Measurements from ENCODE around the gene DACH1. TPM values are rescaled to one million over a fixed set of nuclear protein-coding genes. Genes with fewer than 3 reads are reported as not detected.
"Not testable (repeated sequence)": the region's sequence is repeated elsewhere in the genome, so short reads cannot be mapped to it uniquely, and the experiment has no call there.

The DACH1 gene
- total RNA-seq, 1 donor from 2014 or later, result 2.9 TPM

GRCh38 chr13:71842003-71842402 is 25.0 kb downstream of the DACH1 start:
- ATAC-seq (ENCODE audit: poor library complexity) (no peak), DNase-seq (no peak)
- intact Hi-C loops (cut with DNase I), result no loop called here

GRCh38 chr13:71838842-71839241 is 28.2 kb downstream of the DACH1 start:
- intact Hi-C loops (cut with DNase I), result no loop called here
- ATAC-seq (ENCODE audit: poor library complexity), result no peak
- no peak for DNase-seq

GRCh38 chr13:71837582-71837981 is 29.4 kb downstream of the DACH1 start:
- DNase-seq; intact Hi-C loops (cut with DNase I); ATAC-seq (ENCODE audit: poor library complexity): not testable (repeated sequence)

- intact Hi-C loops (cut with DNase I), result no loop called here
- ATAC-seq (ENCODE audit: poor library complexity) (no peak), DNase-seq (no peak)
These were observed 35.3 kb downstream of the DACH1 start for GRCh38 chr13:71831716-71832115.

GRCh38 chr13:71830736-71831135 is 36.3 kb downstream of the DACH1 start:
- DNase-seq, result no peak
- intact Hi-C loops (cut with DNase I), result no loop called here
- no peak for ATAC-seq (ENCODE audit: poor library complexity)

- intact Hi-C loops (cut with DNase I), result no loop called here
- DNase-seq, result no peak
These were observed 36.7 kb downstream of the DACH1 start for GRCh38 chr13:71830323-71830722.

GRCh38 chr13:71829547-71829946 is 37.5 kb downstream of the DACH1 start:
- intact Hi-C loops (cut with DNase I), result no loop called here
- DNase-seq, result no peak
- no peak for ATAC-seq (ENCODE audit: poor library complexity)

More at GRCh38 chr13:71830323-71830722, 36.7 kb downstream of the DACH1 start:
- no peak for ATAC-seq (ENCODE audit: poor library complexity)

GRCh38 chr13:71828564-71828963 is 38.4 kb downstream of the DACH1 start:
- no peak for ATAC-seq (ENCODE audit: poor library complexity)

GRCh38 chr13:71828117-71828516 is 38.9 kb downstream of the DACH1 start:
- ATAC-seq (ENCODE audit: poor library complexity) (no peak), DNase-seq (no peak)
- intact Hi-C loops (cut with DNase I), result no loop called here

More at GRCh38 chr13:71828564-71828963, 38.4 kb downstream of the DACH1 start:
- intact Hi-C loops (cut with DNase I), result no loop called here
- no peak for DNase-seq

GRCh38 chr13:71827241-71827640 is 39.8 kb downstream of the DACH1 start:
- no peak for ATAC-seq (ENCODE audit: poor library complexity)
- intact Hi-C loops (cut with DNase I), result no loop called here
- no peak for DNase-seq

- intact Hi-C loops (cut with DNase I), result no loop called here
- DNase-seq, result no peak
- ATAC-seq (ENCODE audit: poor library complexity), result no peak
These were observed 46.3 kb downstream of the DACH1 start for GRCh38 chr13:71820699-71821098.

- no peak for ATAC-seq (ENCODE audit: poor library complexity)
These were observed 49.7 kb downstream of the DACH1 start for GRCh38 chr13:71817335-71817734.

GRCh38 chr13:71814806-71815360 is 52.1 kb downstream of the DACH1 start:
- ATAC-seq (ENCODE audit: poor library complexity) (no peak), DNase-seq (no peak)
- intact Hi-C loops (cut with DNase I), result no loop called here

More at GRCh38 chr13:71817335-71817734, 49.7 kb downstream of the DACH1 start:
- no peak for DNase-seq
- intact Hi-C loops (cut with DNase I), result no loop called here

- DNase-seq, result no peak
- ATAC-seq (ENCODE audit: poor library complexity), result no peak
- intact Hi-C loops (cut with DNase I), result no loop called here
These were observed 53.8 kb downstream of the DACH1 start for GRCh38 chr13:71813187-71813586.

- ATAC-seq (ENCODE audit: poor library complexity), result no peak
- intact Hi-C loops (cut with DNase I), result no loop called here
- DNase-seq, result no peak
These were observed 55.7 kb downstream of the DACH1 start for GRCh38 chr13:71811344-71811743.

GRCh38 chr13:71808708-71809107 is 58.3 kb downstream of the DACH1 start:
- intact Hi-C loops (cut with DNase I), result no loop called here

GRCh38 chr13:71806886-71807285 is 60.1 kb downstream of the DACH1 start:
- ATAC-seq (ENCODE audit: poor library complexity) (no peak), DNase-seq (no peak)
- intact Hi-C loops (cut with DNase I), result no loop called here

More at GRCh38 chr13:71808708-71809107, 58.3 kb downstream of the DACH1 start:
- no peak for DNase-seq
- ATAC-seq (ENCODE audit: poor library complexity), result no peak

- intact Hi-C loops (cut with DNase I), result no loop called here
- no peak for ATAC-seq (ENCODE audit: poor library complexity)
- DNase-seq, result no peak
These were observed 63.9 kb downstream of the DACH1 start for GRCh38 chr13:71803066-71803465.

- ATAC-seq (ENCODE audit: poor library complexity) (no peak), DNase-seq (no peak)
- intact Hi-C loops (cut with DNase I), result no loop called here
These were observed 65.2 kb downstream of the DACH1 start for GRCh38 chr13:71801781-71802180.

GRCh38 chr13:71801165-71801760 is 65.7 kb downstream of the DACH1 start:
- no peak for ATAC-seq (ENCODE audit: poor library complexity)

GRCh38 chr13:71799324-71799723 is 67.7 kb downstream of the DACH1 start:
- intact Hi-C loops (cut with DNase I), result no loop called here
- ATAC-seq (ENCODE audit: poor library complexity) (no peak), DNase-seq (no peak)

More at GRCh38 chr13:71801165-71801760, 65.7 kb downstream of the DACH1 start:
- intact Hi-C loops (cut with DNase I), result no loop called here
- no peak for DNase-seq
